ENCODE results near the gene GADL1.

DNA sequence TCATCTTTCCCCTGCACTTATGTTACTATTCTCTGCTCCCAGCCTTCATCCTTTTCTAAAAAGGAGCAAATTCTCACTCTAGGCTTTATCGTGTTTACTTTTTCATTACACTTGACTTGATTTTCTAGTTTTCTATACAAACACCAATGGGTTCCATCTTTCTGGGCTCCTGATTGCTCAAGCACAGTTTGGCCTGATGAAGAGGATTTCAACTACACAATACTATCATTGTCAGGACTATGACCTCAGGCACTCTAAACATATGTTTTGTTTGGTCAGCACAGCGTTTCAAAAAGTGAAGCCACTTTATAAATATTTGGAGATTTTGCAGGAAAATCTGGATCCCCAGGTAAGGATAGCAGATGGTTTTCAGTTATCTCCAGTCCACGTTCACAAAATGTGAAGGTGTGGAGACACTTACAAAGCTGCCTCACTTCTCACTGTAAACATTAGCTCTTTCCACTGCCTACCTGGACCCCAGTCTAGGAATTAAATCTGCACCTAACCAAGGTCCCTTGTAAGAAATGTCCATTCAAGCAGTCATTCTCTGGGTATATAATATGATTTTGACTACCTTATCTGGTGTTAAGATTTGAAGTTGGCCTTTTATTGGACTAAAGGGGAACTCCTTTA lies 201.8 kb downstream of the GADL1 start:
- TF ChIP-seq, protein P1, sequence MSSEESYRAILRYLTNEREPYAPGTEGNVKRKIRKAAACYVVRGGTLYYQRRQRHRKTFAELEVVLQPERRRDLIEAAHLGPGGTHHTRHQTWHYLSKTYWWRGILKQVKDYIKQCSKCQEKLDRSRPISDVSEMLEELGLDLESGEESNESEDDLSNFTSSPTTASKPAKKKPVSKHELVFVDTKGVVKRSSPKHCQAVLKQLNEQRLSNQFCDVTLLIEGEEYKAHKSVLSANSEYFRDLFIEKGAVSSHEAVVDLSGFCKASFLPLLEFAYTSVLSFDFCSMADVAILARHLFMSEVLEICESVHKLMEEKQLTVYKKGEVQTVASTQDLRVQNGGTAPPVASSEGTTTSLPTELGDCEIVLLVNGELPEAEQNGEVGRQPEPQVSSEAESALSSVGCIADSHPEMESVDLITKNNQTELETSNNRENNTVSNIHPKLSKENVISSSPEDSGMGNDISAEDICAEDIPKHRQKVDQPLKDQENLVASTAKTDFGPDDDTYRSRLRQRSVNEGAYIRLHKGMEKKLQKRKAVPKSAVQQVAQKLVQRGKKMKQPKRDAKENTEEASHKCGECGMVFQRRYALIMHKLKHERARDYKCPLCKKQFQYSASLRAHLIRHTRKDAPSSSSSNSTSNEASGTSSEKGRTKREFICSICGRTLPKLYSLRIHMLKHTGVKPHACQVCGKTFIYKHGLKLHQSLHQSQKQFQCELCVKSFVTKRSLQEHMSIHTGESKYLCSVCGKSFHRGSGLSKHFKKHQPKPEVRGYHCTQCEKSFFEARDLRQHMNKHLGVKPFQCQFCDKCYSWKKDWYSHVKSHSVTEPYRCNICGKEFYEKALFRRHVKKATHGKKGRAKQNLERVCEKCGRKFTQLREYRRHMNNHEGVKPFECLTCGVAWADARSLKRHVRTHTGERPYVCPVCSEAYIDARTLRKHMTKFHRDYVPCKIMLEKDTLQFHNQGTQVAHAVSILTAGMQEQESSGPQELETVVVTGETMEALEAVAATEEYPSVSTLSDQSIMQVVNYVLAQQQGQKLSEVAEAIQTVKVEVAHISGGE (tag by site-specific recombination; conservative IDR thresholded peaks at IDR 0.05; ENCODE audit: low read depth): no peak
- TF ChIP-seq ZNF501 (tag by site-specific recombination; IDR thresholded peaks at IDR 0.05): no peak
- no peak for TF ChIP-seq ZNF747 (tag by site-specific recombination; IDR thresholded peaks at IDR 0.05)
- no peak for TF ChIP-seq CTCF (tag by site-specific recombination; IDR thresholded peaks at IDR 0.05)
- TF ChIP-seq ZNF391 (tag by site-specific recombination; IDR thresholded peaks at IDR 0.05; ENCODE audit: borderline replicate concordance, low read depth): no peak
- no peak for TF ChIP-seq HOXA7 (CRISPR knock-in tag; IDR thresholded peaks at IDR 0.05; ENCODE audit: borderline replicate concordance)
